NCI-H774 (cell line): ENCODE data around the gene CEACAM1.
"Not testable (repeated sequence)": the region's sequence is repeated elsewhere in the genome, so short reads cannot be mapped to it uniquely, and the experiment has no call there.

ENCODE experiments used
- DNase-seq: peaks from one replicate; lab custom pipeline; 2025; lab: John Stamatoyannopoulos, UW

CEACAM1 gene

GRCh38 chr19:42475366-42475765 is 52.9 kb downstream of the CEACAM1 start:
- no peak for DNase-seq

DNA sequence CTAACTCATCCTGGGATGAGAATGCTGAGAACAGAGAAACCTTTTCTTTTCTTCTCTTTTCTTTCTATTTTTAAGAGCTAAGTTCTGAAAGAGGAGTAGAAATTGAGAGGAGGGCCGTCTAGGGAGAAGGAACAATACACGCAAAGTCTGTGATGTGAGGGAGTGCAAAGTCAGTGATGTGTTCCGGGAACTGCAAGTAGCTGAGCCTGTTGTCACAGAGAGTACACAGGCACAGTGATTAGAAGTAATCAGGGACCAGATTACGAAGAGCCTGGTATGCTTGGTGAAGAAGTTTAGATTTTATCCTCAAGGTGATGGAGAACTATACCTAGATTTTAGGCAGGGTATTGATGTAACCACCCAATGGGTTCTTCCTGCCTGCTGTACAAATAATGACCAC is 53.5 kb downstream of the CEACAM1 start:
- no peak for DNase-seq

DNA sequence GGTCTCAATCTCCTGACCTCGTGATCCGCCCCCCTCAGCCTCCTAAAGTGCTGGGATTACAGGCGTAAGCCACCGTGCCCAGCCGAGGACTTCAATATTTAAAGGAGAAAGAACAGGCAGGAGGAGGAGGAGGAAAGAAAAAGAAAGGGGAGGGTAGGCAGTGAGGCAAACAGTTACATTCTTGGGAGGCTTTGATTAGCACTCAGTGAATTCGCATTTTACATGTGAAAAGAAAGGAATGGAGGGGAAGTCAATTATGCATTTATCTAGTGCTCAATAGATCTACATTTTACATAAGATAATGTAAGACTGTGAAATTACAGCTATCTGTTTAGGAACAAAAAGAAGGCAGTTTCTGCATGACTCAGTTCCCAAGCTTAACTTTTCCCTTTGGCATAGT is 54.6 kb downstream of the CEACAM1 start:
- no peak for DNase-seq

DNA sequence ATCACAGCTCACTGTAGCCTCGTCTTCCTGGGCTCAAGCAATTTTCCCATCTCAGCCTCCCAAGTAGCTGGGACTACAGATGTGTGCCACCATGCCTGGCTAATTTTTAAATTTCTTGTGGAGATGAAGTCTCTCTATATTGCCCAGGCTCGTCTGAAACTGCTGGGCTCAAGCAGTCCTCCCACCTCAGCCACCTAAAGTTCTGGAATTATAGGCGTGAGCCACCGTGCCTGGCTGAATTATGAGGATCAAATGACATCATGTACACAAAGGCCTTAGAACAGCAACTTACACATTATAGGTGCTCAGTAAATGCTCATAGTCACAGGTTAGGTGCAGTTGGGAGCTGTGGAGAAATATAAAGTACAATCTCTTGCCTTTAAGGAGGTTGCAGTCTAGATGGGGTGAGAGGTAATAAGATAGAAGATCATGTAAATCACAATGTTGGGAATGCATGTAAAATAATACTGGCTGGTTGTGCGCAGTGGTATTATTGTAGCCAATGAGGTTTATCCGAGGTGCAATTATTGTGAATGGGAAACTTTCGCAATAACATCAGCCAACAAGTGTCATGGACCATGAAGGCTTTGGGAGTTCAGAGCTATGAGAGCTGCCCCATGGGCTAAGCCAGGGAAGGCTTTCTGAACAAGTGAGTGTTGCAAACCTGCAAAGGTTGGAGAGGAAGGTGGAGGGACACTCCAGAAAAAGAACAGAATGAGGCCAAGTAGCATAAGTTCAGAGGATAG is 55.7 kb downstream of the CEACAM1 start:
- no peak for DNase-seq

DNA sequence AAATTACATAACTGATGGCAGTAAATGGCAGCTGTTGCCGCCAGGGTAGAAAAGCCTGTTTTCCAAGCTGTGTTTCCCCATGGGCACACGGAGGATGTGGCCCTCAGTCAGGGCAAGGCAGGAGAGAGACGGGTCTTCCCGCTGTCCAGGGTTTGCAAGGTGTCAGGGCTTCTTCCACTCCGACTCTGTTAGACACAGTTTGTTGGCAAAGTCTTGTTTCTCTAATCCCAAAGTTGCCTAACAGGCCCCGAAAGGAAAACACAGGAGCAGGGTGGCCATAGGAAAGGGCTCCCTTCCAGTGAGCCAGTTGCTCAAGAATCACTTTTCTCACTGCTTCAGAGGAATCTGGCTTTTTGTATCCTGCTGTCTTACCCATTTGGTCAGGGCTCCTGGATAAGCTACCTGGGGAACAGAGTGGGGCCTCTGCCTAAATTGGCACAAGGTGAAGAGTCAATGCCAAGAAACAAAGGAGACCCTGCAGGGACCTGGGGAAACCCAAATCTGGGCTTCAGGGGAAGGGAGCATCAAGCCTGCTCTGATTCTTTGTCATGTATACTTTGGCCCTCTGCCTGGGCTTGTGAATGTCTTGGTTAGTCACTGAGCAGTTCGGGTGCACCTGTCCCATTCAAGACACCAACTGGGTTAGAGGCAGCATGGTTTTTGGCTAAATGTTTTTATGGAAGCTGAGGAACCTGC is 56.6 kb downstream of the CEACAM1 start:
- DNase-seq, result no peak

DNA sequence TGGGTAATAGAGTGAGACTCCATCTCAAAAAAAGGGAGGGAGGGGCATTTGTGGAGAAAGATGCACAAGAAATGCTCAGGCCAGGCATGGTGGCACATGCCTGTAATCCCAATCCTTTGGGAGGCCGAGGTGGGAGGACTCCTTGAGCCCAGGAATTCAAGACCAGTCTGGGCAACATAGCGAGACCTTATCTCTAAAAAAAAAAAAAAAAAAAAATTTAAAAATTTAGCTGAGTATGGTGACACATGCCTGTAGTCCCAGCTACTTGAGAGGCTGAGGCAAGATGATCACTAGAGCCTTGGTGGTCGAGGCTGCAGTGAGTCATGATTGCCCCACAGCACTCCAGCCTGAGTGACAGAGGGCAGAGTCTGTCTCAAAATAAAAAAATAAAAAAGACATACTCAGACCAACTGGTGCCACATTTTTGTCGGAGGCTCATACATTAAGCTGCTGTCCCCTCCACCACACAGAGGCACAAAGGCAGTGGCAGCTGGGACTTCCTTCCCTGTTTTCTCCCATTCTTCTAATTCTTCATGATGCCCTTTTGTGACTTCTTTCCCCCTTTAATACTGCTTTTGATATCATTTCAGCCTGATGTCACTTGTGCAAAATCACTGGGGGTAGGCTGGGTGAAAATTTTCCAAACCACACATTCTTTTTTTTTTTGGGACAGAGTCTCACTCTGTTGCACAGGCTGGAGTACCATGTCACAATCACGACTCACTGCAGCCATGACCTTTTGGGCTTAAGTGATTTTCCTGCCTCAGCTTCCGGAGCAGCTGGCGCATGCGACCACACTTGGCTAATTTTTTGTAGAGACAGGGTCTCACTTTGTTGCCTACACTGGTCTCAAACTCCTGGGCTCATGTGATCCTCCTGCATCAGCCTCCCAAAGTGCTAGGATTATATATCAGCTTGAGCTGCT is 58.7 kb downstream of the CEACAM1 start:
- DNase-seq, result no peak

DNA sequence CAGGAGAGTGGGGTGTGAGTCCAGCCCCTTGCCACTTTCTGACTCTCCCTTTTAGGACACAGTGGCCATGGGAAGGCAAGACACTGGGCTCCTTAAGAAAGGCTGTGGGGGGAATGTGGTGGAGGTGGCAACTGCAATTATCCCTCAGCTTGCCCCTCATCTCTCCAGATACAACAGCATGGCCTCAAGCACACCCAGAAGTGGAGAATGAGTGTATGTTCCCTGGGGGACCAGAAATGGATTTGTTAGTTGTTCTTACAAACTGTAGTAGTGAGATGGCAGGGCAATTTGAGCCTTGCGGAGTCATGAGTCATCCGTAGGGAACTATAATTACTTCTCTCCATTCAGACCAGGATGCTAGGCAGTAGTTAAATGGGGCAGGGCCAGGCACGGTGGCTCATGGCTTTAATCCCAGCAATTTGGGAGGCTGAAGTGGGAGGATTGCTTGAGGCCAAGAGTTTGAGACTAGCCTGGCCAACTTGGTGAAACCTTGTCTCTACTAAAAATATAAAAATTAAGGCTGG is 59.9 kb downstream of the CEACAM1 start:
- no peak for DNase-seq

DNA sequence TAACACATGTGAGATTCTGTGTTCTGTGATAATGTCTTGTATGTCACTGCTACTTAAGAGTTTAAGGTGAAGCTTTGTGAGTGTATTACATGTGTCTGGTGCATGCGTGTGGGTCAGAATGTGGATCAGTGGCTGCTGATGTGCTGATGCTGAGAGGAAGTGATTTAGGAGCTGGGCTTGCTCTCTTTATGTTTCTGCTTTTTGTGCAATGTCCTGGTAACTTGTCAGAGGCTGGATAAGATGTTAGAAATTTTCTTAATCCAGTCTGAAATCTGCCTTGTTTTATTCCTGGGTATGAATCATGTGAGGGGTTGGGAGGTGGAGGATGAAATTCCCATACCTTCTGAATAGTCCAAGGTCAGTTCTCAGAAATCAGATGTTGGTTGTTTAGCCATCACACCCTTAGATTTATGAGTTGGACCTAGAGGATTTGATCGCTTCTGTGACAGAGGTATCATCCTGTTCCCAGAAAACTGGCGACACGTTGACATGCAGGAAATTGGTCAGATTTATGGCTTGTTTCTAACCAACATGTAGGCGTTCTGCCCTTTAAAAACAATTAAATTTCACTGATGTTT is 61.0 kb downstream of the CEACAM1 start:
- no peak for DNase-seq

DNA sequence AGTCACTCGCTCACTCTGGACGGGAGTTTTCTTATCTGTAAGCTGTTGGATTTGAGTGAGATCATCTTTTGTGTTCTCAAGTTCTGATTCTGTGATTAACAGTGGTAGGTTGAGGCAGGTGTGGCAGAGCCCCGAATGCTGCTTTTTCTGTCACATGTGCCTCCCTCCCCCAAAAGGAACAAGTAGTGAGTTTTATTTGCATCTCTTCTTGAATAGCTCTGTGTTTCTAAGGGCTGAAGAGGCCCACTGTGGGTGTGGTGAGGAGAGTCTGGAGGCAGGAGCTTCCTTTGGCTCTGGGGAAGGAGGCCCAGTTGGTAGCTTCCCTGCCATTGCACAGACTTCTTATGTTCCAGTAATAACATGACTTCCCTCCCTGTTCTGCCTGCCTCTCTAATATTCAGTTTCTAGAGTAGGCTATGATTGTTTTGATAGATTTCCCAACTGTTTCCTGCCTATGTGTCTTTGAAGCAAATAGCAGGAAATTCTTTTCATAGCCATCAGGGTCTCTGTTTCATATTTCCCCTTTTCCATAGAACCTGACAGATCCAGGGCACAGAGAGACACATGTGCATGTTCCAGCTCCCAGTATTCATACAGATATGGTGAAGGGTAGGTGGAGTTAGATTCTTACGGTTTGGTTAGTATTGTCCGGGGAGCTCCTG is 61.6 kb downstream of the CEACAM1 start:
- no peak for DNase-seq

- no peak for DNase-seq
These were observed 62.4 kb downstream of the CEACAM1 start for GRCh38 chr19:42465827-42466280.

DNA sequence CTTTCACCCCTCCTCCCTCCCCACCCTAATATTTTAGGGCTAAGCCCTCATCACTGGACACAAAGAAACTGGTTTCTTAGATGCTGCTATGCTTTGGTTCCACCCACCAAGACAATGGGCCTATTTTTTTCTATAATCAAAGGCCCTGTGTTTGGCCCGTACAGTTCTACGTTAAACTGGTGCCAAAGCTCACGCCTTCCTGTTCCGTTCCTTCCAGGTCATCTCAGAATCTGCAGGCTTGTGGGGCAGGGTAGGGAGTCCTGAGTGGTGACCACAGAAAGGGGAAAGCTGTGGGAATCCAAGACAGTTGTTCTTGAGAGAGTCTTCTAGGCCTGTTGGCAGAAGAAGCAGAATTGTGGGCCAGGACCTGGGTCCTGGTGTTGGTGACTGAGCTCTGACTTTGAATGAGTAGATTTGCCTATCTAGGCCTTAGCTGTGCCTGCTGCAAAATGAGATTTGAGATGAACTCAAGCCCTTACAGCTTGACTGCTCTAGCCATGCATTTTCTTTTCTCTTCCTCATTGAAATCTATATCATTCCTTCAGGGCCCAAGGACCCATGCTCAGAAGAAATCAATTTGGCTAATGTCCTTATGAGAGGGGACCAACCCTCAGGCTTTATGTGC is 66.5 kb downstream of the CEACAM1 start:
- no peak for DNase-seq

GRCh38 chr19:42461231-42461630 is 67.0 kb downstream of the CEACAM1 start:
- DNase-seq, result not testable (repeated sequence)

- no peak for DNase-seq
These were observed 68.4 kb downstream of the CEACAM1 start for GRCh38 chr19:42459926-42460325.
